Upper lobe of left lung (tissue), 6 donors: Measurements from ENCODE around the gene MGAT4B. TPM values are rescaled to one million over a fixed set of nuclear protein-coding genes. Genes with fewer than 3 reads are reported as not detected.

ENCODE experiments used
- ATAC-seq, 2 donors: fragments of 200-7000 bp; cut with Tn5 transposase; one replicate each; pipeline ENCODE4 v1.9.1; 2022; ENCODE audit warnings: mild to moderate bottlenecking in 2 of 2, moderate library complexity in 2 of 2; ENCODE audit not compliant: low FRiP score in 2 of 2
- DNase-seq, 2 donors: peaks; one replicate each; pipeline ENCODE4 v3.0.0-alpha.2; 2019 to 2020
- H3K27ac ChIP-seq, 4 donors: fragments of 200-600 bp; sonication (generic); one replicate each; pipeline ENCODE4 v1.5.1; 2016 to 2019
- H3K27me3 ChIP-seq, 4 donors: fragments of 200-600 bp; sonication (generic); one replicate each; pipeline ENCODE4 v1.5.1; 2017 to 2019
- H3K36me3 ChIP-seq, 4 donors: fragments of 200-600 bp; sonication (generic); one replicate each; pipeline ENCODE4 v1.5.1; 2016 to 2019
- H3K4me1 ChIP-seq, 4 donors: fragments of 200-600 bp; sonication (generic); one replicate each; pipeline ENCODE4 v1.5.1; 2018 to 2019
- H3K4me3 ChIP-seq, 4 donors: fragments of 200-600 bp; sonication (generic); one replicate each; pipeline ENCODE4 v1.5.1; 2017 to 2019; ENCODE audit warnings: mild to moderate bottlenecking in 2 of 4, moderate library complexity in 1 of 4
- H3K9me3 ChIP-seq, 4 donors: fragments of 200-600 bp; sonication (generic); one replicate each; pipeline ENCODE4 v1.5.1; 2018 to 2019
- CTCF ChIP-seq, 6 experiments: fragments of 450-650 bp in 4 of 6; fragments of 200-600 bp in 2 of 6; sonication (generic) in 2 of 6; IDR thresholded peaks; one replicate each; pipeline ENCODE4 v1.5.1; 2016 to 2019; ENCODE audit warnings: antibody characterized with exemption in 6 of 6
- EP300 ChIP-seq, 4 donors: sonication (generic); formaldehyde crosslinking; IDR thresholded peaks; one replicate each; pipeline ENCODE4 v1.5.1; 2017; ENCODE audit warnings: antibody characterized with exemption in 4 of 4, control low read depth in 2 of 4
- POLR2A ChIP-seq, 4 donors: fragments of 450-650 bp; IDR thresholded peaks; one replicate each; pipeline ENCODE4 v1.5.1; 2016 to 2017; ENCODE audit warnings: antibody characterized with exemption in 4 of 4, mild to moderate bottlenecking in 2 of 4
- POLR2AphosphoS5 ChIP-seq, 2 donors: sonication (generic); formaldehyde crosslinking; IDR thresholded peaks; one replicate each; pipeline ENCODE4 v1.5.1; 2017; ENCODE audit warnings: antibody characterized with exemption in 2 of 2
- WGBS, 2 donors: methylation state at CpG; one replicate each; pipeline ENCODE4 v1.1.5; 2017 to 2018; 5-methylcytosine and 5-hydroxymethylcytosine counted together
- total RNA-seq, 6 donors: library from RNA; depleted of rRNA in 4 of 6; stranded (reverse); fragments of >200 nt in 4 of 6; gene quantifications; one replicate each; pipeline versions ENCODE4 v1.1.0 to v1.2.1, GENCODE V29; 2016 to 2021
- donor health status: DM: no; HTN: no; CAD: no; lungs with moderate emphysema.
- donor health status: DM: no; HTN: yes; CAD: no; lungs with severe emphysema.

Gene MGAT4B
- total RNA-seq, 6 donors from 2014 or later: 107 to 266 (median 158) TPM

- TF ChIP-seq POLR2A (IDR thresholded peaks at IDR 0.05) (peak in 2 of 4 donors; percentile 30 to 70), POLR2AphosphoS5 (IDR thresholded peaks at IDR 0.05) (peak in 1 of 2 donors; percentile 43), CTCF (IDR thresholded peaks at IDR 0.05) (peak; percentile 84 to 98 (median 96)), EP300 (IDR thresholded peaks at IDR 0.05) (no peak)
- ATAC-seq: peak; percentile 78 to 89
- H3K36me3 ChIP-seq: peaks cover 22 to 41% (median 40%) of the 10 kb centered on the region in 4 donors
- no peaks in the 10 kb centered on the region for H3K27me3 ChIP-seq
- no peaks in the 10 kb centered on the region for H3K9me3 ChIP-seq
- H3K4me1 ChIP-seq: peaks cover 50 to 60% (median 54%) of the 10 kb centered on the region in 4 donors
- 5 to 23% methylated on average over 8 to 36 of the region's 113 CpGs for WGBS, 2 donors
- H3K27ac ChIP-seq: peak overlapping the region; percentile 81 to 87 (median 84)
- H3K4me3 ChIP-seq: peak overlapping the region; percentile 51 to 80 (median 60)
- peak; percentile 89 to 97 for DNase-seq
Observed at GRCh38 chr5:179795863-179796833, 10.5 kb downstream of the MGAT4B start.

GRCh38 chr5:179795049-179795862 lies 11.4 kb downstream of the MGAT4B start:
- H3K9me3 ChIP-seq: no peaks in the 10 kb centered on the region
- H3K4me1 ChIP-seq: peaks cover 50 to 60% (median 54%) of the 10 kb centered on the region in 4 donors
- H3K4me3 ChIP-seq: peak overlapping the region; percentile 51 to 80 (median 60)
- TF ChIP-seq CTCF (IDR thresholded peaks at IDR 0.05) (no peak), EP300 (IDR thresholded peaks at IDR 0.05) (no peak), POLR2A (IDR thresholded peaks at IDR 0.05) (no peak), POLR2AphosphoS5 (IDR thresholded peaks at IDR 0.05) (no peak)
- H3K27ac ChIP-seq: peak overlapping the region; percentile 81 to 87 (median 84)
- WGBS, 2 donors: 13 to 26% methylated on average over 7 to 25 of the region's 53 CpGs
- DNase-seq (peak; percentile 67 to 72), ATAC-seq (peak; percentile 3 to 31)
- H3K27me3 ChIP-seq: no peaks in the 10 kb centered on the region
- H3K36me3 ChIP-seq: peaks cover 22 to 32% (median 31%) of the 10 kb centered on the region in 4 donors

GRCh38 chr5:179794575-179794974 lies 12.1 kb downstream of the MGAT4B start:
- Histone ChIP-seq H3K9me3 (no peaks in the 10 kb centered on the region), H3K27me3 (no peaks in the 10 kb centered on the region), H3K4me1 (peaks cover 50 to 60% (median 54%) of the 10 kb centered on the region in 4 donors), H3K36me3 (peaks cover 18 to 25% (median 25%) of the 10 kb centered on the region in 4 donors), H3K4me3 (peak overlapping the region in 3 of 4 donors; percentile 54 to 80 (median 67)), H3K27ac (peak overlapping the region in 3 of 4 donors; percentile 75 to 85 (median 82))
- DNase-seq (no peak), ATAC-seq (no peak)
- 70% methylated on average over 2 of the region's 3 CpGs; no CpG with 5 or more reads in 1 of the 2 donors for WGBS, 2 donors
- TF ChIP-seq CTCF (IDR thresholded peaks at IDR 0.05) (no peak), POLR2A (IDR thresholded peaks at IDR 0.05) (no peak), EP300 (IDR thresholded peaks at IDR 0.05) (no peak), POLR2AphosphoS5 (IDR thresholded peaks at IDR 0.05) (no peak)

GRCh38 chr5:179794171-179794570 lies 12.5 kb downstream of the MGAT4B start:
- no peak for ATAC-seq
- WGBS, 2 donors: 67% methylated on average over 3 of the region's 3 CpGs; no CpG with 5 or more reads in 1 of the 2 donors
- H3K27me3 ChIP-seq: no peaks in the 10 kb centered on the region
- H3K4me1 ChIP-seq: peaks cover 50 to 60% (median 54%) of the 10 kb centered on the region in 4 donors
- H3K27ac ChIP-seq: peak overlapping the region; percentile 28 to 85 (median 78)
- DNase-seq: no peak
- peak overlapping the region in 3 of 4 donors; percentile 54 to 80 (median 67) for H3K4me3 ChIP-seq
- peaks cover 14 to 21% (median 21%) of the 10 kb centered on the region in 4 donors for H3K36me3 ChIP-seq
- no peaks in the 10 kb centered on the region for H3K9me3 ChIP-seq
- TF ChIP-seq POLR2A (IDR thresholded peaks at IDR 0.05) (peak in 1 of 4 donors; percentile 6), EP300 (IDR thresholded peaks at IDR 0.05) (no peak)
